M059J (cell line): ENCODE data around the gene WRAP53. TPM values are rescaled to one million over a fixed set of nuclear protein-coding genes. Genes with fewer than 3 reads are reported as not detected.
"Not testable (repeated sequence)": the region's sequence is repeated elsewhere in the genome, so short reads cannot be mapped to it uniquely, and the experiment has no call there.

Experiments used
- DNase-seq: peaks from one replicate; pipeline ENCODE4 v3.0.0-alpha.2; 2012; ENCODE audit warnings: low read depth
- total RNA-seq: library from RNA; depleted of rRNA; stranded (reverse); fragments of >200 nt; shearing (Covaris generic); gene quantifications from 2 replicates; pipeline ENCODE4 v1.2.3, GENCODE V29; 2014; rRNA removed

The WRAP53 gene
- 14.2 and 20.3 TPM in 2 replicates for total RNA-seq

DNA sequence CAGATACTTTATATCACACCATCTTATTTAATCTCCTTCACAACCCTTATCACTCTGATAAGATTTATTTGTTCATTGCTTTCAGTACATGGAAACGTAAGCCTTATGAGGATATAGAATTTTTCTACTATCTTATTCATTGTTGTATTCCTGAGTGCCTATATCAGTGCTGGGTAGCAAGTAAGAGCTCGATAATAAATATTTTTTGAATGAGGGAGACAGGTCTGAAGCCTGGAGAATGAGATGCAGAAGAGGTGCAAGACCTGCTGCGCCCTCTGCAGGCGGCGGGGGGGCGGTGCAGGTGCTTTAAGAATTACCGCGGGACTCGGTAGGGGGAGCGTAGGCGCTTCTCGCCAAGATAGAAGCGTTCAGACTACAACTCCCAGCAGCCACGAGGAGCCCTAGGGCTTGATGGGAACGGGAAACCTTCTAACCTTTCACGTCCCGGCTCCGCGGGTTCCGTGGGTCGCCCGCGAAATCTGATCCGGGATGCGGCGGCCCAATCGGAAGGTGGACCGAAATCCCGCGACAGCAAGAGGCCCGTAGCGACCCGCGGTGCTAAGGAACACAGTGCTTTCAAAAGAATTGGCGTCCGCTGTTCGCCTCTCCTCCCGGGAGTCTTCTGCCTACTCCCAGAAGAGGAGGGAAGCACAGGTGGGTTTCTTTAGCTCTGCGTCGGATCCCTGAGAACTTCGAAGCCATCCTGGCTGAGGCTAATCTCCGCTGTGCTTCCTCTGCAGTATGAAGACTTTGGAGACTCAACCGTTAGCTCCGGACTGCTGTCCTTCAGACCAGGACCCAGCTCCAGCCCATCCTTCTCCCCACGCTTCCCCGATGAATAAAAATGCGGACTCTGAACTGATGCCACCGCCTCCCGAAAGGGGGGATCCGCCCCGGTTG lies at the start of gene WRAP53:
WRAP53 (plus strand) TSS at position 570 of the 900 bp plus-strand sequence; CDS start at position 742, 172 bp downstream.
- DNase-seq = peak; percentile 99

DNA sequence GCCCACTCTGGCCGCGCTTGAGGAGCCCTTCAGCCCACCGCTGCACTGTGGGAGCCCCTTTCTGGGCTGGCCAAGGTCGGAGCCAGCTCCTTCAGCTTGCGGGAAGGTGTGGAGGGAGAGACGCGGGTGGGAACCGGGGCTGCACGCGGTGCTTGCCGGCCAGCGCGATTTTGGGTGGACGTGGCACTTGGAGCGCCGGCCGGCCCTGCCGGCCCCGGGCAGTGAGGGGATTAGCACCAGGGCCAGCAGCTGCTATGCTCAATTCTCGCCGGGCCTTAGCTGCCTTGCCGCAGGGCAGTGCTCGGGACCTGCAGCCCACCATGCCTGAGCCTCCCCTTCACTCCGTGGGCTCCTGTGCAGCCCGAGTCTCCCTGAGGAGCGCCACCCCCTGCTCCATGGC lies 47.5 kb upstream of the WRAP53 start:
- no peak for DNase-seq

DNA sequence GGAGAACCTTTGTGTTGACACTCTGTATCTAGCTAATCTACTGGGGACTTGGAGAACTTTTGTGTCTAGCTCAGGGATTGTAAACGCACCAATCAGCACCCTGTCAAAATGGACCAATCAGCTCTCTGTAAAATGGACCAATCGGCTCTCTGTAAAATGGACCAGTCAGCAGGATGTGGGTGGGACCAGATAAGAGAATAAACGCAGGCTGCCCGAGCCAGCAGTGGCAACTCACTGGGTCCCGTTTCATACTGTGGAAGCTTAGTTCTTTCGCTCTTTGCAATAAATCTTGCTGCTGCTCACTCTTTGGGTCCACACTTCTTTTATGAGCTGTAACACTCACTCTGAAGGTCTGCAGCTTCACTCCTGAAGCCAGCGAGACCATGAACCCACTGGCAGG lies 46.6 kb upstream of the WRAP53 start:
- not testable (repeated sequence) for DNase-seq

DNA sequence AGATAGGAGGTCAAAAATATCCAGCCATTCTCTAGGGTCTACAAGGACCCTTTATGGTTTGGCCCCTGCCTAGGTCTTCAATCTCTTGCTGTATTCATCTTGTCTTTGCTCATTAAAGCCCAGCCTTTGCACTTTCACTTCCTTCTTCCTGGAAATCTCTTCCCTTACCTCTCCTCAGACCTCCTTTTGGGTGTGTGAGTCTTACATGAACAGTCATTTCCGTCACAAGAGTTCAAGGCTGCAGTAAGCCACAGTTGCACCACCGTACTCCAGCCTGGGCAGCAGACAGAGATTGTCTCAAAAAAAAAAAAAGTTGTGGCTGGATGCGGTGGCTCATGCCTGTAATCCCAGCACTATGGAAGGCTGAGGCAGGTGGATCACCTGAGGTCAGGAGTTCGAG lies 43.5 kb upstream of the WRAP53 start:
- DNase-seq = peak; percentile 50

DNA sequence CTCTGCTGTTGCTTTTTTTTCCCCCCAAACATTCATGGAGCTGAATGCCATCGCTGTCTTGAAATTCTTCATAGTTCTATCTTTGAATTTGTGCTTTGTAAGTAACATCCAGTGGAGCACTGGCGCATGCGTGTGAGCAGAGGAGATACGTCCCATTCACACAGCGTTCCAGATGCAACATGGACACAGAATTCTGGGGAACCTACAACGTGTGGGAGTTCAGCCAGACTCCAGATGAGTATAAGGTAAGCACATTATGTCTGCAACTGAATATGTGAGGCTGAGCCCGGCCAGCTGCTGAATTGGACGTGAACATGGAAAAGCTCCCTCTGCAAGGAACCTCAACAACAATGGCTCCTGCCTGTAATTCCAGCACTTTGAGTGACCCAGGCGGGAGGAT lies 41.8 kb upstream of the WRAP53 start:
- no peak for DNase-seq

DNA sequence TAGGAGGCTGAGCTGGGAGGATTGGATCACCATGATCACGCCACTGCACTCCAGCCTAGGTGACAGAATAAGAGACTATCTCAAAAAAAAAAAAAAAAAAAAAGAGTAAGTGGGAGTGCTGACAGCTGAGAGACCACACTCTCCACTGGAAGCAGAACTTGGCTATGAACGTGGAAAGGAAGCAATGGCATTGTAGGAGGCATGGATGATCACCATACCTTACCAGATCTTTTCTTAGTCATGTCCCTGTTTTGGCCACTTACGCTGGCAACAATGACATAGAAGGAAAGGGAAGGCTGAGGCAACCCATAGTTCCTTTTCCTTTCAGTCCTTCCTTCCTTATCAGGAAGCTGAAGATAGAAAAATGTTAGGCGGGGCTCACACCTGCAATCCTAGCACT lies 41.3 kb upstream of the WRAP53 start:
- no peak for DNase-seq

DNA sequence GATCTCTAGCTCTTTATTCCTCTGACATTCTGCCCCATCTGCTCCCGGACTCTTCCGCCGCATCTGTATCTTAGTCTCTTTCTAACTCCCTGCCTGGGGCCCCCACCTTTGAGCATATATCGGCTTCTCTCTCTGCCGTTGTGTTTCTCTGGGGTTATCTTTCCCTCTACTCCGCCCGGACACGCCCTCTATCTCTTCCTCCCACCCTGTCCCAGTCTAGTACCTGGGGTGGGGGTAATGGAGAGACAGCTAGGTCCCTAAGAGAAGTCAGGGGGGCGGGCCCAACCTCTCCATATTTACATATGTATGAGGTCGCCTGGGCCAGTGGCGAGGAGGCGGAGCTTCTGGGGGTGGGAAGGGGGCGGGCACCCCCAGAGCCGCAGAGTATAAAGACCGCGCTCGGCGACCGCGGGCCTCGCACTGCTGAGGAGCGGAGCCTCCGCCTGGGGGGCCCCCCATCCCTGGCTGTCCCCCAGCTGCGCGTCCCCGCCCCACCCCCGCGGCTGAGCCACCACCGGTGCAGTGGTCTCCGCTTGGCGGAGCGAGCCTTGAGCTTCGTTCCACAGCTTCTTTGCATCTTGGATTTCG lies 37.7 kb upstream of the WRAP53 start, which contains the start of gene ATP1B2:
ATP1B2 (plus strand) TSS at position 418 of the 588 bp plus-strand sequence. CDS start 593 bp downstream, outside the sequence.
- DNase-seq = peak; percentile 29

DNA sequence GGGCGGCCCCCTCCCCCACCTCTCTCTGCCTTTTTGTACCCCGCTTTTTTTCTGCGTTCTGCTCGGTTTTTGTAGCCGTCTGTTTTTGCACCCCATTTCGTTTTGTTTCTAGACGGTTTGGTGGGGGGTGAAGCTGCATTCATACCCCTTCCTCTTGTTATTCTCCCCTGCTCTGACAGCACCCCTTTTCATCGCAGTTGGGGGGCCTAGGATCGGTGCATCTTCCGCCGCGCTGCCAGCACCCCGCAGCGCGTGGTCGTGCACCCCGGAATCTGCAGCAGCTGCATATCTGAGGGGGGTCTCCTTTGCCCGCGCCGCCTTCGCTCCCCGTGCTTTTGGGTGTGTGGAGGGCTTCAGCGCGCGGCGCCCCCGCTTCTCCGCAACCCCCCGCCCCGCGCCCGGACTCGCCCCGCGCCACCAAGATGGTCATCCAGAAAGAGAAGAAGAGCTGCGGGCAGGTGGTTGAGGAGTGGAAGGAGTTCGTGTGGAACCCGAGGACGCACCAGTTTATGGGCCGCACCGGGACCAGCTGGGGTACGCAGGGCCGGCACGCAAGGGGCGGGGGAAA lies 37.1 kb upstream of the WRAP53 start:
- no peak for DNase-seq

DNA sequence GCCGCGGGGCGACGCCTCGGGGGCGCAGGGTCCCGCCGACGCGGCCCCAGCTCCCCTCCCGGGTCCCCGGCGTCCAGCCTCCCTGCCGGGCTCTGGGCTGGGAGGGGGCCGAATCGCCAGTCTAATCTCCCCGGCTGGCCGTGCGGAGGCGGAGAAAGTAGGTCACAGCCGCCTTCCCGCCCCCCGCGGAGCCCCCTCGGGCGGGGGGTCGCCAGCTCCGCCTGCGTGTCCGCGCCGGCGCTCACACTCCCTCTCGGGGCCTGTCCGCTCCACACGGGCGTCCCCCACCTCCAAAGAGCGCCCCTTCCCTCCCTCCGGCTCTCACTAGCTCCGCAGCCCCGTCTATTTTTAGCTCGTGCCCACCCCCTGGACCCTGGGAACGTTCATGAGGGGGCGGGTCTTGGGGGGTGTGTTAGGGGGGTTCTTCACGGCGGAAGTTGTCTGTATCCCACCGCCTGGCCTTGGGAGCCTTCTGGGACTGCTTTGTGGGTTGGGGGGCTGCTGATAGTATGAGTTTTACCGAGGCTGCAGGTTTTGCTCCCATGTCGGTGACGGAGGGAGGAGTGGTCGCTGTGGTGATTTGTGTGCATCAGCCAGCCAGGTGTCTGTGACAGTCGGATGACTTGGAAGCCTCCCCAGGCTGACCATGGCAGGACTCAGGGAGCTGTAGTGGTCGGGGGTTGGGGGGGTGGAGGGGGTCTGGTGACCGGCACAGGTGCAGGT lies 36.5 kb upstream of the WRAP53 start:
- no peak for DNase-seq

DNA sequence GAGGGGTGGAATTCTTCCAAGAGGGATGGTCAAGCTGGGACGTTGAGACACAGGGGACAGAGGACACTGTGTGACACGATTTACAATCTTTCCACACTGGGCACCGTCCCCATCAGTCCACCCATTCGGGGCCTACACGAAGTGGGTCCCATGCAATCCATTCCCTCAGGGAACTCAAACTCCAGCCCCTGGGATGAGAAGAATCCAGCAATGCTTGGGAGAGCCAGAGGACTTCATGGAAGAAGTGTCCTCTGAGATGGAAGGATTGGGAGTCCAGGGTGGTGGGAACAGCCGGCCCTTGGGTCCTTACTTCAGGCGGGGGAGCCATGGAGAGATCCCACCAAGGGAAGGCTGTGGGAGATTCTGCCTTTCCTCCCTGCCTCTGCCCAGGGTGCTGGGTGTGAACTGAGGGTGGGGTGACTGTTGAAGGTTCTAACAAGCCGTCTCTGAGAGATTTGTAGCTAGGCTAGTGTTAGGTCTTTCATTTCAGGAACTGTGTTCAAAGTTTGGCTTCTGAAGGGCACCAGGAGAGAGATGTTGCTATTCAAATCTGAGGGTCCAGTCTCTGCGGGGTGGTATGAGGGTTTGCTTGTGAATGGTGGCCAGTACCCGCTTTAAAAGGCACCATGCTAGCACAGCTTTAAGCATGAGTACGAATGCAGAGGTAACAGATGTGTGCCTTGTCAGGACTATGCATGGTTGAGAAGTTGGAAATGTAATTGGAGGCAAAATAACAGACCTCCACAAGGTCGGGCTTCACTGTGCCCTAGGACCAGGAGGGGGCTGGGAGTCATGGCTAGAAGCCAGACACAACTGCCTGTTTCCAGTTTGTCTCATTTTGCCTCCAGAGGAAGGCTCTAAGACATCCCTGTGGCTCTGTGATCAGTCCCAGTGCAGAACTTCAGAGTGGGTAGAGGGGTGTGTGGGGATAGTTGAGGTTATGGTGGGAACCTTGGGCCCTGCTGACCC lies 35.6 kb upstream of the WRAP53 start:
- no peak for DNase-seq

DNA sequence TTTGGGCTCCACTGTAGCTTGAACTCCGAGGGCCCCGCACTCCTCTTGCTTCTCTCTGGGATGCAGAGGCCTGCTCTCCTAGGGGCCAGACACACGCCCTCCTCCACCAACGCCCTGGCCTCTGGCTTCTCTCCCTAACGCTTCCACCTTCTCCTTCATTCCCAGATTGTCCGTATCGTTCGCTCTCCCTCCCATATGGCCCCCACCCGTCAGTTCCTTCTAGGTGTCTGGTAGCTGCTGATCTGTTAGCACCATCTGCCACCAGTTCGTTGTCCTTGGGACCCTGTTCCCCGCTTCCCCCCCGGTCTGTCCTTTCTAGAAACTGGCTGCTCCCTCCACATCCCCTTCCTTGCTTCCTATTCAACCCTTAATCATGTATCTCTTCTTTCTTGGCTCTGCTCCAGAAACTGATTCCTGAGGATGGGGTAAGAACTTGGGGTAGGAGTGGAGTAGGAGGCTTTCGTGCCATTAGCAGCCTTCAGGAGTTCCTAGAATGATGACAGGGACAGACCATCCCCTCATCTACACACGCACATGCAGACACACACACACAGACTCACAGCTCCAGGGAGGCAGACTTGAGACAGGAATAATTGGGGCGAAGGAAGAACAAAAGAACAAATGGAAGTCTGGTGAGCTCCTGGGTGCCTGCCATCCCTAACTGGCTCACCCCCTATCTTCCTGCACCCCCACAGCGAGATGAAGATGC lies 33.3 kb upstream of the WRAP53 start:
- DNase-seq = no peak

DNA sequence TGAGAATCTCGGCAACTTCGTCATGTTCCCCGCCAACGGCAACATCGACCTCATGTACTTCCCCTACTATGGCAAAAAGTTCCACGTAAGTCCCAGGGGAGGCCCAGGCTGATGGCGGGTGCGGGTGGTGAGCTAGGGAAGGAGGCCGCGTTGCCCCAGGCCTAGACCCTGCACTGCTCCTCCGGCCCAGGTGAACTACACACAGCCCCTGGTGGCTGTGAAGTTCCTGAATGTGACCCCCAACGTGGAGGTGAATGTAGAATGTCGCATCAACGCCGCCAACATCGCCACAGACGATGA lies 32.8 kb upstream of the WRAP53 start:
- DNase-seq = no peak

DNA sequence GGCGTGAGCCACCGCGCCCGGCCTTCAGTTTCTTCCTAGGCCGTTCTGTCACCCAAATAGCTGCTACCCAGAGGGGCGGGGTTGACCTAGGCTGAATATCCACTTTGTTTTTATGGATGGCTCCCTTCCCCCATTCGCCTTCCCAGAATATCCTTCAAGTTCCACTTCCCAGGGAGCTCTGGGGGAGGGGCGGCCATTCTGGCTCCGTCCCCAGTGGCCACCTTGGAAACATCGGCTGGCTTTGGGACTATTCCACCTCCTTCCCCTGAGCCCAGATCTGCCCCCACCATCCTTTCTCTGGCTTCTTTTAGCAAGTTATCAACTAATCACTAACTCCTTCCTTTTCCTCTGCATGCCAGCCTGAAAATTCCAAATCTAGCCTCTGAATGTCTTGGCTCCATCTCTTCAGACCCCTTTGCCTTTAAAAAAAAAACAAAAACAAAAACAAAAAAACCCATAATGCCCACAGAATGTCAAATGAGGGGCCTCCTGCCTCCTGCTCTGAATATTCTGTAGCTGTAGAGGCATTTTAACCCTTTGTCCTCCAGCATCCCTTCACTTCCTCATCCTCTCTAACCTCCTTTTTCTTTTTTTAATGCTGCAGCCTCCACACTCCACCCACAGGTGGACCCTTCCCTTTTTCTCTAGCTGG lies 31.2 kb upstream of the WRAP53 start:
- DNase-seq = no peak

DNA sequence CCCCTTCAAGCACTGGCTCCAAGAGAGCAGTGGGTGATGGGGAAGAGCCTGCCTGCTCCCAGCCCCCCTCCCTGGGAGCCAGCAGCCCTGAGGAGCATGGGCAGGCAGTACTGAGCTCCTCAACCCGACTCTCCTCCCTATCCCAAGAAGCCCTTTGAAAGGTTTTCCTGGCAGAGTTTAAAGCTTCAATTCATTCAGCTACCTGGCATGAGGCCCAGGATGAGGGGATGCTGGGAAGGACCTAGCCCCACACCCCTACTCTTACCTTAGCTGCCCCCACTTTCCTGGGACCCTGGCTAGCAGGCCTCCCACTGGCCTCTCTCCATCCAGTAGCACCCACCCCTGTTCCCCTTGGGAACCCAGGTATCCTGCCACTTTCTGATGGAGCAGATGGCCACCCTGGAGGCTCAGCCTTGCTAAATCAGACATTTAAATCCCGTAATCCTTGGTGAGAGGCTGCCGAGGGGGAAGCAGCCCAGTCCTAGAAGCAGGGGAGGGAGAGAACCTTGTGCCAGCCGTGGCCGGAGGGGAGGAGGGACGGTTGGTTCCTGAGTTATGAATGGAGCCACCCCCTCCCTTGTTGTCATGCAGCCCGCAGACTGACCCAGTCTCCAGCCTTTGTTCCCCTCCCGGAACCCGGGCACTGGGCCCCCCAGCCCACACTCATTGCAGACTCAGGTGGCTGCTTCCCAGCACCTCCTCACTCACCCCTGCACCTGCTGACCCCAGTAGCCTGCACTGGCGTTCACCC lies 20.4 kb upstream of the WRAP53 start:
- DNase-seq = no peak

DNA sequence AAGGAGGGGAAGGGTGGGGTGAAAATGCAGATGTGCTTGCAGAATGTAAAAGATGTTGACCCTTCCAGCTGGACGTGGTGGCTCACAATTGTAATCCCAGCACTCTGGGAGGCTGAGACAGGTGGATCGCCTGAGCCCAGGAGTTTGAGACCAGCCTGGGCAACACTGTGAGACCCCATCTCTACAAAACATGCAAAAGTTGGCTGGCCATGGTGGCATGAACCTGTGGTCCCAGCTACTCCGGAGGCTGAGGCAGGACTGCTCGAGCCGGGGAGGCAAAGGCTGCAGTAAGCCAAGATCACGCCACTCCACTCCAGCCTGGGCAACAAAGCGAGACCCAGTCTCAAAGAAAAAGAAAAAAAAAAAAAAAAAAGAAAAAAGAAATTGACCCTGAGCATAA lies 19.8 kb upstream of the WRAP53 start:
- no peak for DNase-seq

DNA sequence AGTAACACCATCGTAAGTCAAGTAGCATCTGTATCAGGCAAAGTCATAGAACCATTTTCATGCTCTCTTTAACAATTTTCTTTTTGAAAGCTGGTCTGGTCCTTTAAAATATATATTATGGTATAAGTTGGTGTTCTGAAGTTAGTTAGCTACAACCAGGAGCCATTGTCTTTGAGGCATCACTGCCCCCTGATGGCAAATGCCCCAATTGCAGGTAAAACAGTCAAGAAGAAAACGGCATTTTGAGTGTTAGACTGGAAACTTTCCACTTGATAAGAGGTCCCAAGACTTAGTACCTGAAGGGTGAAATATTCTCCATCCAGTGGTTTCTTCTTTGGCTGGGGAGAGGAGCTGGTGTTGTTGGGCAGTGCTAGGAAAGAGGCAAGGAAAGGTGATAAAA lies 15.0 kb upstream of the WRAP53 start:
- DNase-seq = no peak

DNA sequence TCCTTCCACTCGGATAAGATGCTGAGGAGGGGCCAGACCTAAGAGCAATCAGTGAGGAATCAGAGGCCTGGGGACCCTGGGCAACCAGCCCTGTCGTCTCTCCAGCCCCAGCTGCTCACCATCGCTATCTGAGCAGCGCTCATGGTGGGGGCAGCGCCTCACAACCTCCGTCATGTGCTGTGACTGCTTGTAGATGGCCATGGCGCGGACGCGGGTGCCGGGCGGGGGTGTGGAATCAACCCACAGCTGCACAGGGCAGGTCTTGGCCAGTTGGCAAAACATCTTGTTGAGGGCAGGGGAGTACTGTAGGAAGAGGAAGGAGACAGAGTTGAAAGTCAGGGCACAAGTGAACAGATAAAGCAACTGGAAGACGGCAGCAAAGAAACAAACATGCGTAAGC lies 13.3 kb upstream of the WRAP53 start:
- DNase-seq = no peak

DNA sequence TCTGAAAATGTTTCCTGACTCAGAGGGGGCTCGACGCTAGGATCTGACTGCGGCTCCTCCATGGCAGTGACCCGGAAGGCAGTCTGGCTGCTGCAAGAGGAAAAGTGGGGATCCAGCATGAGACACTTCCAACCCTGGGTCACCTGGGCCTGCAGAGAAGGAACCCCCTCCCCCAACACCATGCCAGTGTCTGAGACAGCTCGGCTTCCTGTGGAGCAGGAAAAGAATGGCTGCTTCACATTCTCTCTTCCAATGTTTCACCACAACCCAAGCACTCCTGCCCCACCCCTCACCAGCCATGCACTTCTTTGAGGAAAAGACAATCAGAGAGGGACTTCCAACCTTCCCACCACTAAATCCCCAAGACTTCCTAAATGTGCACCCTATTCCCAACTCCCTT lies 11.7 kb upstream of the WRAP53 start:
- DNase-seq = no peak

DNA sequence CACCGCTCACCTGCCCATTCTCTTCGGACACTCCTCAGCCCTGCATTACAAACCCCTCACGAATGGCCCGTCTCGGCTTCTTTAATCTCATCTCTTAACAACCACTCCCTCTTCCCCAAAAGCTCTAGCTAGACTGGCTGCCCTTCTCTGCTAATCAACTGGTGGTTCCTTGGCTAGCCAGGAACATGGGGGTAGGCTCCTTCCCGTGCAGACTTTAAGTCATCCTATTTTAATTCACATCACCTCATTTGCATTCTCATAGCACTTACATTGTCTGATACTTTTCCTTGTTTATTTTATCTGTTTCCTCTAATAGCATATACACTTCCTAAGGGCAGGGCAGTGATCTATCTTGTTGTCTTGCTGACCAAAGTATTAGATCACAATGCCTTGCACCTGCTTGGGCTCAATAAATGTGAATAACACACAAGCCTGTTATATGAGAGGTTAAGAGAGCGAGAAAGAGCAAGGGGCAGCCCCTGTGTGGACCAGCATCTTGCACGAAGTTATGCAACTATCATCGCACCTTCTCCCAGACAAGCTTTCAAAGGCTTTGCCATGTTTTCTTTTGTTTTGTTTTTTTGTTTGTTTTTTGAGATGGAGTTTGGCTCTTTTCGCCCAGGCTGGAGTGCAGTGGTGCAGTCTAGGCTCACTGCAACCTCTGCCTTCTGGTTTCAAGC lies 10.7 kb upstream of the WRAP53 start:
- DNase-seq = no peak
